Measurements from ENCODE around the gene PBOV1. TPM values are rescaled to one million over a fixed set of nuclear protein-coding genes. Genes with fewer than 3 reads are reported as not detected.

The PBOV1 gene
- total RNA-seq (not detected), polyA plus RNA-seq (not detected)
- long read RNA-seq, donor 1 = 0 reads
- long read RNA-seq, donor 2 = 0 reads
- long read RNA-seq, donor 3 = 0 reads

GRCh38 chr6:138218449-138218848 is at the start of gene PBOV1:
TSS of gene PBOV1 (minus strand) at chr6:138218491. CDS start at chr6:138218395, 96 bp downstream.
- intact Hi-C loops (cut with DNase I) = no loop called here
- DNase-seq = no peak
- Histone ChIP-seq H3K36me3 (no peaks in the 10 kb centered on the region), H3K27ac (no peak within 1 kb of the TSS), H3K9me3 (no peaks in the 10 kb centered on the region), H3K4me3 (no peak within 1 kb of the TSS), H3K4me1 (ENCODE audit: insufficient read depth) (no peaks in the 10 kb centered on the region), H3K27me3 (no peaks in the 10 kb centered on the region)
- TF ChIP-seq EP300 (IDR thresholded peaks at IDR 0.05) (no peak), POLR2A (IDR thresholded peaks at IDR 0.05) (no peak)
- TF ChIP-seq, protein P1, sequence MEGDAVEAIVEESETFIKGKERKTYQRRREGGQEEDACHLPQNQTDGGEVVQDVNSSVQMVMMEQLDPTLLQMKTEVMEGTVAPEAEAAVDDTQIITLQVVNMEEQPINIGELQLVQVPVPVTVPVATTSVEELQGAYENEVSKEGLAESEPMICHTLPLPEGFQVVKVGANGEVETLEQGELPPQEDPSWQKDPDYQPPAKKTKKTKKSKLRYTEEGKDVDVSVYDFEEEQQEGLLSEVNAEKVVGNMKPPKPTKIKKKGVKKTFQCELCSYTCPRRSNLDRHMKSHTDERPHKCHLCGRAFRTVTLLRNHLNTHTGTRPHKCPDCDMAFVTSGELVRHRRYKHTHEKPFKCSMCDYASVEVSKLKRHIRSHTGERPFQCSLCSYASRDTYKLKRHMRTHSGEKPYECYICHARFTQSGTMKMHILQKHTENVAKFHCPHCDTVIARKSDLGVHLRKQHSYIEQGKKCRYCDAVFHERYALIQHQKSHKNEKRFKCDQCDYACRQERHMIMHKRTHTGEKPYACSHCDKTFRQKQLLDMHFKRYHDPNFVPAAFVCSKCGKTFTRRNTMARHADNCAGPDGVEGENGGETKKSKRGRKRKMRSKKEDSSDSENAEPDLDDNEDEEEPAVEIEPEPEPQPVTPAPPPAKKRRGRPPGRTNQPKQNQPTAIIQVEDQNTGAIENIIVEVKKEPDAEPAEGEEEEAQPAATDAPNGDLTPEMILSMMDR (IDR thresholded peaks at IDR 0.05) = no peak
- WGBS, 3 donors = 46 to 64% (median 49%) methylated on average over 2 of the region's 2 CpGs

DNA sequence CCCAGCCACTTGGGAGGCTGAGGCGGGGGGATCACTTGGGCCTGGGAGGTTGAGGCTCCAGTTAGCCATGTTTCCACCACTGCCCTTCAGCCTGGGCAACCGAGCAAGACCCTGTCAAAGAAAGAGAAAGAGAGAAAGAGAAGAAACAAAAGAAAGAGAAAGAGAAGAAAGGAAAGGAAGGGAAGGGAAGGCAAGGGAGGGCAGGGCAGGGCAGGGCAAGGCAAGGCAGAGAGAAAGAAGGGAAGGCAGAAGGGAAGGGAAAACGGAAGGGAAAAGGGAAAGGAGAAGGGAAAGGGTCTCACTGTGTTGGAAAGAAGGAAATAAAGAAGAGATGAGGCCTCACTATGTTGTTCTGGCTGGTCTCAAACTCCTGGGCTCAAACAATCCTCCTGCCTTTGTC is 47.8 kb upstream of the PBOV1 start:
- H3K4me3 ChIP-seq = no peak overlapping the region
- H3K27me3 ChIP-seq = no peaks in the 10 kb centered on the region
- H3K27ac ChIP-seq = no peak overlapping the region
- intact Hi-C loops (cut with DNase I) = no loop called here
- DNase-seq = no peak
- no peaks in the 10 kb centered on the region for H3K9me3 ChIP-seq
- WGBS, 3 donors = 84 to 93% (median 85%) methylated on average over 3 of the region's 3 CpGs
- H3K36me3 ChIP-seq = no peaks in the 10 kb centered on the region
- no peaks in the 10 kb centered on the region for H3K4me1 ChIP-seq (ENCODE audit: insufficient read depth)
- TF ChIP-seq EP300 (IDR thresholded peaks at IDR 0.05) = no peak
- no peak for TF ChIP-seq POLR2A (IDR thresholded peaks at IDR 0.05)
- TF ChIP-seq, protein P1 (IDR thresholded peaks at IDR 0.05) = no peak

DNA sequence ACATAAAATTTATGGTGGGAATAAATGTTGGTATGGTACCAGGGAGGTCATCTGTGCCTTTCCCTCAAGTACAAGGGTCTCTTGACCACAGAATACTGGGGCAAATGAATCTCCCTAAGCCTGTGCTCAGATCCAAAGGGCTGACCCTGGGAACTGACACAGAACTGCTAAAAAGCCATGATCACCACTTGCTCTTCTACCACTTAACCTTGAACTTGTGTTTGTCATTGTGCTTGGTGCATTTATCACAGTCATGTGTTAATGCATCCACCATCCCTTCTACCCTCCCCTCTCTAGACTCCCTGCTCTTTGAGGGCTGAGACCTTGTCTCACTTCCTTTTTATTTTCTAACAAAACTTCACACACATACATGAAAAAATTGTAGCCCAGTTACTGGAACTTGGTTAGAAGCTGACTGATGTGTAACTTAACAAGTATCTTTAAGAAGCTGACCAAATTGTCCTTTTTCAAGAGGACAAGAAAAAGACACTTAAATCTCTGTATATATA is 46.1 kb upstream of the PBOV1 start:
- Histone ChIP-seq H3K27me3 (no peaks in the 10 kb centered on the region), H3K9me3 (no peaks in the 10 kb centered on the region)
- intact Hi-C loops (cut with DNase I) = no loop called here

GRCh38 chr6:138263963-138264362 is 45.7 kb upstream of the PBOV1 start:
- intact Hi-C loops (cut with DNase I) = no loop called here
- TF ChIP-seq POLR2A (IDR thresholded peaks at IDR 0.05) (no peak), EP300 (IDR thresholded peaks at IDR 0.05) (no peak)
- TF ChIP-seq, protein P1 (IDR thresholded peaks at IDR 0.05) = no peak
- Histone ChIP-seq H3K4me1 (ENCODE audit: insufficient read depth) (no peaks in the 10 kb centered on the region), H3K27ac (no peak overlapping the region), H3K9me3 (no peaks in the 10 kb centered on the region), H3K27me3 (no peaks in the 10 kb centered on the region), H3K4me3 (no peak overlapping the region), H3K36me3 (no peaks in the 10 kb centered on the region)
- no peak for DNase-seq
- 82 to 89% (median 86%) methylated on average over 4 of the region's 4 CpGs for WGBS, 3 donors

More for the DNA sequence above, 46.1 kb upstream of the PBOV1 start:
- TF ChIP-seq, protein P1 (IDR thresholded peaks at IDR 0.05) = no peak
- no peak for TF ChIP-seq EP300 (IDR thresholded peaks at IDR 0.05)
- no peaks in the 10 kb centered on the region for H3K4me1 ChIP-seq (ENCODE audit: insufficient read depth)
- no peak for DNase-seq
- H3K27ac ChIP-seq = no peak overlapping the region
- H3K36me3 ChIP-seq = no peaks in the 10 kb centered on the region
- no peak overlapping the region for H3K4me3 ChIP-seq
